Hepatocyte (in vitro differentiated cells): ENCODE measurements around the gene SLC2A13.
"Not testable (repeated sequence)": the region's sequence is repeated elsewhere in the genome, so short reads cannot be mapped to it uniquely, and the experiment has no call there.

Experiments used
- CTCF ChIP-seq: fragments of 200-600 bp; sonication (generic); IDR thresholded peaks from 2 replicates; pipeline ENCODE4 v1.5.1; 2016; ENCODE audit warnings: antibody characterized with exemption, mild to moderate bottlenecking; ENCODE audit not compliant: poor library complexity
- EZH2 ChIP-seq: fragments of 200-600 bp; sonication (generic); IDR thresholded peaks from 2 replicates; pipeline ENCODE4 v1.6.1; 2016; ENCODE audit warnings: antibody characterized with exemption, mild to moderate bottlenecking, borderline replicate concordance

- not testable (repeated sequence) for TF ChIP-seq EZH2, CTCF
Measured at GRCh38 chr12:39922598-39922997, 183.3 kb downstream of the SLC2A13 start.
